ENCODE measurements around the gene SLC35C1. TPM values are rescaled to one million over a fixed set of nuclear protein-coding genes. Genes with fewer than 3 reads are reported as not detected.
A peak's percentile ranks its signal among the peaks of the same experiment; 100 is the strongest.

Gene SLC35C1
- total RNA-seq, 1 experiment from 2014 or later = 10.4 TPM

DNA sequence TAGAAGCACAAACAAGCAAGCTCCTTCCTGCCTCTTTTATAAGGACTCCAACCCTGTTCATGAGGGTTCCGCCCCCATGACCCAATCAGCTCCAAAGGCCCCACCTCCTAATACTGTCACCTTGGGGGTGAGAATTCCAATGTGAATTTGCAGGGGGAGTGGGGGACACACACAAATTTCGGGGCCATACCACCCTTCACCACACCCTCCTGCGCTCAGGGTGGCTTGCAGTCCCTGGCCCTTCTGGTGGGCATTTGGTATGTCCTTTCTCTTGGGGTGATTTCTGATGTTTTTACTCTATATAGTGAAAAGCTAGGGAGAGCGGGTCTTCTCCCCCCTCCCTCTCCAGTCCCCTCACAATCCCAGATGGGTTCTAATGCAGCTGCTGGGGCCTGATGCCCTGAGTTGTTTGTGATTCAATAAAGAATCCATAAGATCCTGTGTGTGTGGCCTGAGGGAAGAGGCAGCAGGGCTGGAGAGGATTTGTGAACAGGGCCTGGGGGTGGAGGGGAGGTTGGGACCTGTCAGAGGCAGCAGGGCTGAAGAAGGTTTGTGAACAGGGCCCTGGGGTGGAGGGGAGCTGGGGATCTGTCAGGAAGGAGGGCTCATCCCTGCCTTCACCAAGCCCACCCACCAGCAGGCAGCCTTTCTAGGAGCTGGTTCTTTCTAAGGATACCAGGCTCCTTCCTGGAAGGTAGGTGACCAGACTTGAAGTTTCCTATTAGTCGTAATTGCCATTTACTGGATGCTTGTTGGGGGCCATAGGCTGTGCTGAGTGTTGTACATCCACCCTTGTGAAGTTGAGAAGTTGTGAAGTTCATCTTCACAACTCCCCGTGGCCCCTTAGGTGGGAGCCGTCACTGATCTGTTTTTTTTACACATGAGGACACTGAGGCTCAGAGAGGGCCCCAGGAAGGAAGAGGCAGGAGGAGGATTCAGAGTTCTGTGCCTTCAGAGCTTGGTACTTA is 7.9 kb downstream of the SLC35C1 start:
- no peak for ATAC-seq
- 0 out of 2 replicates have a peak overlapping the region, but pooled peaks have one; percentile 24 for H3K27ac Mint-ChIP-seq
- no peak for DNase-seq (ENCODE audit: low spot score)
- no peak overlapping the region for H3K4me3 Mint-ChIP-seq
- no peaks in the 10 kb centered on the region for H3K9me3 Mint-ChIP-seq
- POLR2A ChIA-PET = interaction anchor here (0.5 to 1.0 kb wide), 2 partner anchors 17 to 34 kb away, joined by 3 to 6 read pairs; partner anchors contain the start of gene CRY2
- TF ChIP-seq ESRRA (CRISPR knock-in tag; IDR thresholded peaks at IDR 0.05; ENCODE audit: borderline replicate concordance) (no peak), NR2C2 (CRISPR knock-in tag; IDR thresholded peaks at IDR 0.05) (no peak), IRF2 (CRISPR knock-in tag; IDR thresholded peaks at IDR 0.05; ENCODE audit: borderline replicate concordance, low read depth) (no peak), ZBTB43 (CRISPR knock-in tag; IDR thresholded peaks at IDR 0.05) (no peak), MLX (CRISPR knock-in tag; IDR thresholded peaks at IDR 0.05) (no peak), NFE2L1 (CRISPR knock-in tag; IDR thresholded peaks at IDR 0.05) (no peak), MXD4 (CRISPR knock-in tag; IDR thresholded peaks at IDR 0.05; ENCODE audit: borderline replicate concordance) (no peak), ZNF512 (CRISPR knock-in tag; IDR thresholded peaks at IDR 0.05; ENCODE audit: borderline replicate concordance) (no peak), ZNF317 (CRISPR knock-in tag; IDR thresholded peaks at IDR 0.05; ENCODE audit: borderline replicate concordance, low read depth) (no peak), USF1 (CRISPR knock-in tag; IDR thresholded peaks at IDR 0.05) (no peak), FOXP1 (CRISPR knock-in tag; IDR thresholded peaks at IDR 0.05; ENCODE audit: borderline replicate concordance) (no peak)
- TF ChIP-seq, protein P1, sequence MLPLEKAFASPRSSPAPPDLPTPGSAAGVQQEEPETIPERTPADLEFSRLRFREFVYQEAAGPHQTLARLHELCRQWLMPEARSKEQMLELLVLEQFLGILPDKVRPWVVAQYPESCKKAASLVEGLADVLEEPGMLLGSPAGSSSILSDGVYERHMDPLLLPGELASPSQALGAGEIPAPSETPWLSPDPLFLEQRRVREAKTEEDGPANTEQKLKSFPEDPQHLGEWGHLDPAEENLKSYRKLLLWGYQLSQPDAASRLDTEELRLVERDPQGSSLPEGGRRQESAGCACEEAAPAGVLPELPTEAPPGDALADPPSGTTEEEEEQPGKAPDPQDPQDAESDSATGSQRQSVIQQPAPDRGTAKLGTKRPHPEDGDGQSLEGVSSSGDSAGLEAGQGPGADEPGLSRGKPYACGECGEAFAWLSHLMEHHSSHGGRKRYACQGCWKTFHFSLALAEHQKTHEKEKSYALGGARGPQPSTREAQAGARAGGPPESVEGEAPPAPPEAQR (CRISPR knock-in tag; IDR thresholded peaks at IDR 0.05) = no peak
- TF ChIP-seq, protein P2, sequence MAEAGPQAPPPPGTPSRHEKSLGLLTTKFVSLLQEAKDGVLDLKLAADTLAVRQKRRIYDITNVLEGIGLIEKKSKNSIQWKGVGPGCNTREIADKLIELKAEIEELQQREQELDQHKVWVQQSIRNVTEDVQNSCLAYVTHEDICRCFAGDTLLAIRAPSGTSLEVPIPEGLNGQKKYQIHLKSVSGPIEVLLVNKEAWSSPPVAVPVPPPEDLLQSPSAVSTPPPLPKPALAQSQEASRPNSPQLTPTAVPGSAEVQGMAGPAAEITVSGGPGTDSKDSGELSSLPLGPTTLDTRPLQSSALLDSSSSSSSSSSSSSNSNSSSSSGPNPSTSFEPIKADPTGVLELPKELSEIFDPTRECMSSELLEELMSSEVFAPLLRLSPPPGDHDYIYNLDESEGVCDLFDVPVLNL (CRISPR knock-in tag; IDR thresholded peaks at IDR 0.05; ENCODE audit: borderline replicate concordance, low read depth) = no peak
- TF ChIP-seq, protein P3, sequence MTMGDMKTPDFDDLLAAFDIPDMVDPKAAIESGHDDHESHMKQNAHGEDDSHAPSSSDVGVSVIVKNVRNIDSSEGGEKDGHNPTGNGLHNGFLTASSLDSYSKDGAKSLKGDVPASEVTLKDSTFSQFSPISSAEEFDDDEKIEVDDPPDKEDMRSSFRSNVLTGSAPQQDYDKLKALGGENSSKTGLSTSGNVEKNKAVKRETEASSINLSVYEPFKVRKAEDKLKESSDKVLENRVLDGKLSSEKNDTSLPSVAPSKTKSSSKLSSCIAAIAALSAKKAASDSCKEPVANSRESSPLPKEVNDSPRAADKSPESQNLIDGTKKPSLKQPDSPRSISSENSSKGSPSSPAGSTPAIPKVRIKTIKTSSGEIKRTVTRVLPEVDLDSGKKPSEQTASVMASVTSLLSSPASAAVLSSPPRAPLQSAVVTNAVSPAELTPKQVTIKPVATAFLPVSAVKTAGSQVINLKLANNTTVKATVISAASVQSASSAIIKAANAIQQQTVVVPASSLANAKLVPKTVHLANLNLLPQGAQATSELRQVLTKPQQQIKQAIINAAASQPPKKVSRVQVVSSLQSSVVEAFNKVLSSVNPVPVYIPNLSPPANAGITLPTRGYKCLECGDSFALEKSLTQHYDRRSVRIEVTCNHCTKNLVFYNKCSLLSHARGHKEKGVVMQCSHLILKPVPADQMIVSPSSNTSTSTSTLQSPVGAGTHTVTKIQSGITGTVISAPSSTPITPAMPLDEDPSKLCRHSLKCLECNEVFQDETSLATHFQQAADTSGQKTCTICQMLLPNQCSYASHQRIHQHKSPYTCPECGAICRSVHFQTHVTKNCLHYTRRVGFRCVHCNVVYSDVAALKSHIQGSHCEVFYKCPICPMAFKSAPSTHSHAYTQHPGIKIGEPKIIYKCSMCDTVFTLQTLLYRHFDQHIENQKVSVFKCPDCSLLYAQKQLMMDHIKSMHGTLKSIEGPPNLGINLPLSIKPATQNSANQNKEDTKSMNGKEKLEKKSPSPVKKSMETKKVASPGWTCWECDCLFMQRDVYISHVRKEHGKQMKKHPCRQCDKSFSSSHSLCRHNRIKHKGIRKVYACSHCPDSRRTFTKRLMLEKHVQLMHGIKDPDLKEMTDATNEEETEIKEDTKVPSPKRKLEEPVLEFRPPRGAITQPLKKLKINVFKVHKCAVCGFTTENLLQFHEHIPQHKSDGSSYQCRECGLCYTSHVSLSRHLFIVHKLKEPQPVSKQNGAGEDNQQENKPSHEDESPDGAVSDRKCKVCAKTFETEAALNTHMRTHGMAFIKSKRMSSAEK (CRISPR knock-in tag; IDR thresholded peaks at IDR 0.05; ENCODE audit: borderline replicate concordance) = no peak
- TF ChIP-seq, protein P4, sequence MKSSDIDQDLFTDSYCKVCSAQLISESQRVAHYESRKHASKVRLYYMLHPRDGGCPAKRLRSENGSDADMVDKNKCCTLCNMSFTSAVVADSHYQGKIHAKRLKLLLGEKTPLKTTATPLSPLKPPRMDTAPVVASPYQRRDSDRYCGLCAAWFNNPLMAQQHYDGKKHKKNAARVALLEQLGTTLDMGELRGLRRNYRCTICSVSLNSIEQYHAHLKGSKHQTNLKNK (CRISPR knock-in tag; IDR thresholded peaks at IDR 0.05) = no peak
- CTCF ChIA-PET = interaction anchor here (0.9 to 2.9 kb wide), 3 partner anchors 30 to 442 kb away, joined by 4 to 10 read pairs (median 6); no protein-coding TSS in a partner anchor
- H3K27me3 Mint-ChIP-seq (ENCODE audit: low read depth) = peaks cover 16% of the 10 kb centered on the region
- peaks cover 26% of the 10 kb centered on the region for H3K4me1 Mint-ChIP-seq
- H3K36me3 Mint-ChIP-seq = peaks cover 3% of the 10 kb centered on the region; the same call in 1 of the 2 replicates

Data from WTC11 (cell line).